GM19397 (cell line): ENCODE results near the gene ZNF311.
A peak's percentile ranks its signal among the peaks of the same experiment; 100 is the strongest.

ENCODE experiments used
- ATAC-seq: cut with Tn5 transposase; IDR thresholded peaks from one replicate; pipeline ENCODE4 v1.9.1; 2021; ENCODE audit warnings: mild to moderate bottlenecking, moderate library complexity; ENCODE audit not compliant: unreplicated experiment

The ZNF311 gene

DNA sequence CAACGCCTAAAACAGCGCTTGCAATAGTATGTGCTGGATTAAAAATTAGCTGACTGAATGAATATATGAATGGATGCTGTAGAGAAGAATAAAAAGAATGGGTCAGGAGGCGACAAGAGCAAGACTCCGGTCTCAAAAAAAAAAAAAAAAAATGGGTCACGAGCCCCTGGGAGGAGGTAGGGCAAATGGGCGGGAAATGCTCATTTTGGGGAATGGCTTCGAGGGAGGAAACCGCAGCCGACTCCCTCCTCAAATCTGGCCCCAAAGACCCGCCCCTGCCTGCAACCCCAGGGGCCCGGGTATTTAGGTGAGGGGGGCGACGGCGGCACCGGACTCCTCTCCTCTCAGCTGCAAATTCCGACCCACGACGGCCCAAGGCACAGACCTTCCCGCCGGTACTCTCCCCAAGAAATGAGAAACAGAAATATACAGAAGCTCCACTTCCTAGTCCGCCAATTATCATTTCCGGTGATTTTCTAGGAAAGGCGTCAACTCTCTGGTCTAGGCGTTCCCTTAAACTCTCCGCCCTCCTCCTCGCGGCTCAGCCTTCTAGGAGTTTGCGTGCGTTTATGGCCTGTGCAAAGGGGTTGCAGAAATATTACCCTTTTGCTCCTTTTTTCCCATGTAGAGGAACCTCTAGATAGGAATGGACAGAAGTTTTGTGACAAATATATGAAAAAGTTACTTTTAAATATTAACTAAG is at the start of gene ZNF311:
TSS of gene ZNF311 (minus strand) at position 133 of the 703 bp plus-strand sequence. CDS start 1,361 bp downstream, outside the sequence.
- no peak for ATAC-seq

DNA sequence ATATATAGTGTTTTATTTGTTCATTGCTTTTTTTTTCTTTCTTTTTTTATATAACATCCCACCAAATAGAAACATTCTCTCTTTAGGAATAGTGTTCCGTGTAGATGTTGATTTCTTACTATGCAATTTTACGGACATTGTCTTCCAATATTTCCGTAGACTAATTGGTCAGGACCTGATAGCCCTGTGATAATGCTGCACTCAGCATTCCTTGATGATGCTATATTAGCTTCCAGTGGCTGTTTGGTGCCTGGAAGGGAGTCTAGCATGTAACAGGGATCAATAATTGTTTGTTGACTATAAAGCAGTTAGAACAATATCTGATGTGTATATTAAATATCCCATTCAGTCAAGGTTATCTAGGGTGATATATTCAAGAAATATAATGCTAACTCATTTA is 46.6 kb upstream of the ZNF311 start:
- no peak for ATAC-seq

DNA sequence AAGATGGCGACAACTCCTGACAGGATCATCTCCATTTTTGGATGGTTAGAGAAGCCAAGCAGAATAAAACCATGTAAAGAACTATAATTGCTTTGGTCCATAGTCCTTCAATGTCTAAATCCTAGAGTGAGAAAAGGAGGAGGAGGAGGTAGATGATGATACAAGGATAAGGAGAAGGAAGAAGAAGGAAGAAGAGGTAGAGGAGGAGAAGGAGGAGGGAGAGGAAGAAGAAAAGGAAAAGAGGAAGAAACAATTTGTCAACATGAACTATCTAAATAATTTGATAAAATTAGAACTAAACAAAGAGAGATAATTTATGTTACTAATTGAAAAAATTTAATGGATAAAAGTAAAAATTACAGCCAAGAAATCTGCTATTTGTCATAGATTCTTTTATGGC is 40.0 kb upstream of the ZNF311 start, which contains the start of gene OR2W1:
TSS of gene OR2W1 (minus strand) at position 101 of the 400 bp plus-strand sequence. CDS start at position 101, 0 bp downstream.
- no peak for ATAC-seq

DNA sequence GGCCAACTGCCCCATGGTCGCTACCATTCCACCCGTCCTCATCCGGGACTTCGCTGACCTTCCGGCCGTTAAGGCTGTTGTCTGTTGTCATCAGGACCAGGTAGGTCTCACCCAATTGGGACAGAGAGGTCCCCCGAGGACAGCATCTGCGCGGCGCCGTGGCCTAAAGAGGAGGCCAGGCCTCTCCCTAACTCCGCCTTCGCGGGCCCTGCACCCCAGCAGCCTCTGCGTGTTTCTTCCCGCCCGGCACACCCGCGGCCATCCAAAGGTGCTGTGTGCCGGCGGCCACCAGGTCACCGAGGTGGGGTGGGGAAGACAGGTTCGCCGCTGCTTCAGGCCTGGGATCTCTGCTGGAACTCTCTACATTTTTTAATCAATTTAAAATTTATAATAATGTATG is 30.8 kb upstream of the ZNF311 start:
- ATAC-seq: no peak

DNA sequence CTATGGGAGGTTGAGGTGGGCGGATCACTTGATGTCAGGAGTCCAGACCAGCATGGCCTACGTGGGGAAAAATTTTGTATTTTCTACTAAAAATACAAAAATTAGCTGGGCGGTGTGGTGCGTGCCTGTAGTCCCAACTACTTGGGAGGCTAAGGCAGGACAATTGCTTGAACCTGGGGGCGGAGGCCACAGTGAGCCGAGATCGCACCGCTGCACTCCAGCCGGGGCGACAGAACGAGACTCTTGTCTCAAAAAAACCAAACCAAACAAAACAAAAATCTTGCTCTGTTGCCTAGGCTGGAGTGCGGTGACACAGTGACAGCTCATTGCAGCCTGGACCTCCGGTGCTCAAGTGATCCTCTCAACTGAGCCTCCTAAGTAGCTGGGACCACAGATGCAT is 23.7 kb upstream of the ZNF311 start:
- no peak for ATAC-seq

DNA sequence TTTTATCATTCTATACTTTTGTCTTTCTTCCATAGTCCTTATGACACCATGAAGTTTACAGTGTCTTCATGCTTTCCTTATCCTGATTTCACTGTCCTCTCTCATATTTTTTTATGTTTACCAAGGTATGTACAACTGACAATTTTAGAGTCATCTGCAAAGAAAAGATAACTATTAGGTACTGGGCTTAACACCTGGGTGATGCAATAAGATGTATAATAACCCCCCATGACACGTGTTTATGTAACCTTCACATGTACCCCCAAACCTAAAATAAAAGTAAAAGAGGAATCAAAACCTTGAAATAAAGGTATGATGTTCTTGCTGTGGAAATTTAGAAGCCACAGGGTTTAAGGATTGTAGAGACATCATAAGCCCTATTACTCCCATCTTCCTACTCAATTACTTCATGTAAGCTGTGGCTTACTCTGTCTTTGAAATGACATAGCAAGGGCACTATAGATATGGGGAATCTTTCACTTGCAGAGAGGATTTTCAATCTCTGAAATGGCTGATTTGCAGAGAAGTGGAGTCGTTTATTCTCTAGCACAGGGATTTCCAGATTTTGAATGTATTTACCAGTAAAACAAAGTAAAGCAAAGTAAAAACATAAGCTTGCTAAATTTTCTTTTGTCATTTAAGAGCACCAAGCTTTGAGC is 20.9 kb upstream of the ZNF311 start:
- ATAC-seq: no peak

DNA sequence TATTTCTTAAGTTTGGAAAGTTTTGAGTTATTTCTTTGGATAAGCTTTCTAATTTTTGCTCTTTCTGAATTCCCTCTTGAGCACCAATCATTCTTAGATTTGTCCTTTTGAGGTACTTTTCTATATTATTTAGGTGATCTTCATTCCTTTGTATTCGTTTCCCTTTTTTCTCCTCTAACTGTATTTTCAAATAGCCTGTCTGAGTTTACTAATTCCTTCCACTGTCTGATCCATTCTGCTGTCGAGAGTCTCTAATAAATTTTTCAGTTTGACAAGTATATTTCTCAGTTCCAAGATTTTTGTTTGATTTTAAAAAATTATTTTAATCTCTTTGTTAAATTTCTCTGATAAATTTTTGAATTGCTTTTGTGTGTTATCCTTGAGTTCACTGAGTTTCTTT is 16.3 kb upstream of the ZNF311 start:
- no peak for ATAC-seq

DNA sequence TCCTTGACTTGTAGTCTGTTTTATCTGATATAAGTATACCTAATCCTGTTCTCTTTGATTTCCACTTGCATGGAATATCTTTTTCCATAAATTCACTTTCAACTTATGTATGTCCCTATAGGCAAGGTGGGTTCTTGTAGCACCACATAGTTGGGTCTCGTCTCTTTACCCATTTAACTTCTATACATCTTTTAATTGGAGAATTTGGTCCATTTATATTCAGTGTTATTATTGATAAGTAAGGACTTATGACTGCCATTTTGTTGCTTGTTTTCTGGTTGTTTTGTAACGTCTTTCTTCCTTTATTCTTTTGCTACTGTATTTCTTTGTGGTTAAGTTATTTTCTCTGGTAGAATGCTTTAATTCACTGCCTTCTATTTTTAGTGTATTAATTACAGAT is 14.5 kb upstream of the ZNF311 start:
- no peak for ATAC-seq

DNA sequence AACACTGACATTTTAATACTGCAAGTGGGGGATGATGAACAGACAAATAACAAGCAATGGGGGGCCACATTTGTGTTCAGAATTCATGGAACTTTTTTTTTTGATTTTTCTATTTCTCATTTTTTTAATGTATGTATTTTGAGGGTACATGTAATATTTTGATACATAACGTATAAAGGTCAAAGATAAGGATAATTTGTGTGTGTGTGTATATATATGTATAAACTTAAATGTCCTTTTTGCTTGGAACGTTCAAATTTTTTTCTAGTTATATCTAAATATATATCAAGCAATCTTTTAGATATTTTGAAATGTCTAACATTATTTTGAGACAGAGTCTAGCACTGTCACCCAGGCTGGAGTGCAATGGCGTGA is 12.3 kb upstream of the ZNF311 start:
- ATAC-seq: no peak

DNA sequence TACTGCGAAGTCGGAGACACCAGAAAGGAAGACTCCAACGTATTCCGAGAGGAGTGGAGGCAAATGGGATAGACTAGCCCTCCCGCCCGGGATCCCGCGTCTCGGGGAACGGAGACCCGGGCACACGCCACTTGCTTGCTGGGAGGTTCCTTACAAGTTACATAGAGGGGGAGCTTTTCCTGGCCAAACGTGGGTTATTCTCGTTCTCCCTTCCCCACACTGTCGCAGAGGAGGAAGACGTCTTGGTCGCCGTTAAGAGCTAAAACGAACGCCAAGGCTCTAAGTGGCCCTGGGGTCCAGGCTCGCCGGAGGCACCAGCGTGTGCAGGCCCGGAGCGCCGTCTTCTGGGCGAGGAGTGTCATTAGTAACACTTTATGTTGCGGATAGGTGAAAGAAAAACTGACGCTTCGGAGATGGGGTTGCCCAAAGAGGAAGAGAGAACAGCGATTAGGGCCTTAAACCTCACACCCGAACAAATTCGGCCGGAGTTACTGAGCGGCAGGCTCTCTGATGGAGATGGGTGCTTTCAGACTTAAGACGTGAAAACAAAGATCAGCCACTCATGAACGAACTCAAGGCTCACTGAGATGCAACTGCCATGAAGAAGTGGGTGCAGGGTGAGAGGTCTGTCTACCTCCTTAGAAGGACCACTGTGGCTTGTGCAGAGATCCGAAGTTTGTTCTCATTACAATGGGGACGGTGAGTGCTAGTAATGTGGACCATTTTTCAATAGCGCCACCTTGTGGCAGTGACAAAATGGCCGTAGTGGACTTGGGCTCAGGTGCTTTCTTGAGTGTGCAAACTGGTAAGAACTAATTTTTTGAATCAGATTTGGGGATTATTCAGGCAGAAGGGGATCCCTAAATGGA is 11.7 kb upstream of the ZNF311 start:
- ATAC-seq: peak; percentile 68

DNA sequence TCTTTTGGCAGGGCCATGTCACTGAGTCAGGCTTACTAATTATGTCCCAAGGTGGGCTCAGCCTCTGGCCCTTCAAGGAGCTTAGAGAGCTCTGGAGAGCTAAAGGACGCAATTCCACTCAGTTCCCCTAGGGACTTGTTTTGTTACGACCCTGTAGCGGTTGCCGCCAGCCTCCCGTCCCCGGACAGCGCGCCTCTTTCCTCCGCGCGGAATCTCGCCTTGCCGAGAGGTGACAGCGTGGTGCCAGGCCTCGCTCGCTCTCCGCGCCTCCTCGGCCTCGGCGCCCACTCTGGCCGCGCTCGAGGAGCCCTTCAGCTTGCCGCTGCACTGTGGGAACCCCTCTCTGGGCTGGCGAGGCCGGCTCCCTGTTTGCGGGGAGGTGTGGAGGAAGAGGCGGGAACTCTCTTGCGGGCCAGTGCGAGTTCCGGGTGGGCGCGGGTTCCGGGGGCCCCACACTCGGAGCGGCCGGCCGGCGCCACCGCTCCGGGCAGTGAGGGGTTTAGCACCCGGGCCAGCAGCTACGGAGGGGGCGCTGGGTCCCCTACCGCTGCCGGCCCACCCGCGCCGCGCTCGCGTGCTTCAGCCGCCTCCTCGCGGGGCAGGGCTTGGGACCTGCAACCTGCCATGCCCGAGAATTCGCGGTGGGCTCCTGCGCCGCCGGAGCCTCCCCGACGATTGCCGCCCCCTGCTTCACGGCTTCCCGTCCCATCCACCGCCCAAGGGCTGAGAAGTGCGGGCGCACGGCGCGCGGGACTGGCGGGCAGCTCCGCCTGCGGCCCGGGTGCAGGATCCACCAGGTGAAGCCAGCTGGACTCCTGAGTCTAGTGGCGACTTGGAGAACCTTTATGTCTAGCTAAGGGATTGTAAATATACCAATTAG is 9.9 kb upstream of the ZNF311 start:
- no peak for ATAC-seq

DNA sequence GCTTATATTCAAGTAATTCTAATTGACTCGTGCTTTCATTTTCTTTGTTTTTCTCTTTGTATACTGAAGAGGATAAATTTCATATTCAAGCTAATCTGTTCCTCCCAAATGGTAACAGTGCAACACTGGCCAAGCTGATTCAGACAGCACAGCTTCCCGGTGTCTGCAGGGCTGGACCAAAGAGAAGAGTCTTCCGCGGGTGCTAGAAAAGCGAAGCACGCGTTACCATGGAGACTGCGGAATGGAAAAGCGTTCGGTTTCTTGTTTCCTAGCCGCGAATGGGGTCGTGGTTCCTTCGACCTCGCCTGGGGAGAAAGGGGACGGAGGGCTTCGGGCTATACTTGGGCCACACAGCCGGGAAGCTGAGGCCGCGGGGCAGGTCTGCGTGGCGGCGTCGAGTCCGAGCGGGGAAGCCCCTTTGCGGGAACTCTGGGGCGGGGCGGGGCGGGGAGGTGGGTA is 6.2 kb upstream of the ZNF311 start:
- no peak for ATAC-seq

DNA sequence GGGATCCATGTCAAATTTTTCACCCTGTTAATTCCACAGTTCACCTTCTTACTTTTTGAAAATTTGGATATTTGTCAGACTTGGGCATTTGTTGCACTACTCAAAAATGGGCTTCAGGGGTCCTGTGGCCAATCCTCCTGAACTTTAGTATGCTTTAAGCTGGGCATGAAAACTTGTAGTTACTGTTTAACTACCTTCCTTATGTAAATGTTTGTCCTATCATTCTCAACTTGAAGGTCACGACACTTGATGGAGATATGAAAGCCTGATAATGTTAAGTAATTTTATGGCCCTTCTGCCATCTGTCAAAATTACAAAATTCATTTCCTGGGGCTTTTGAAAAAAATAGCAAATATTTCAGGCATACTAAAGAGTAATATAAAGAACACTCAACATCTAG is 4.2 kb upstream of the ZNF311 start:
- ATAC-seq: no peak

DNA sequence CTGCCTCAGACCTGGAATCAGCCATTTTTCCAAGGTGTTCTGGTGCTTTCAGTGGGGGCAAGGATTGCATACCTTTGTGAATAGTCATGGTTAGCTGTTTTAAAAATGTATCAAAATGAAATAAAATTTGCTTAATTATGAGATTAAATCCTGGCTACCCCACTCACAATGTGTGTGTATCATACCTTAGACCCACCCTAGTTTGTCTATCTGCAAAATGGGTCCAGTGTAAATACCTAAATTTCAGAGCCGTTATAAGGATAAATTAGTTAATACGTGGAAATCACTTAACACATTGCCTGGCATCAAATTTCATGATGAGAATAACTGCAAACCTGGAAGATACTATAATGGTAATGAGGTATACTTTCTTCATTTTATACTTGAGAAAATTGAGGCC is 3.0 kb upstream of the ZNF311 start:
- no peak for ATAC-seq

DNA sequence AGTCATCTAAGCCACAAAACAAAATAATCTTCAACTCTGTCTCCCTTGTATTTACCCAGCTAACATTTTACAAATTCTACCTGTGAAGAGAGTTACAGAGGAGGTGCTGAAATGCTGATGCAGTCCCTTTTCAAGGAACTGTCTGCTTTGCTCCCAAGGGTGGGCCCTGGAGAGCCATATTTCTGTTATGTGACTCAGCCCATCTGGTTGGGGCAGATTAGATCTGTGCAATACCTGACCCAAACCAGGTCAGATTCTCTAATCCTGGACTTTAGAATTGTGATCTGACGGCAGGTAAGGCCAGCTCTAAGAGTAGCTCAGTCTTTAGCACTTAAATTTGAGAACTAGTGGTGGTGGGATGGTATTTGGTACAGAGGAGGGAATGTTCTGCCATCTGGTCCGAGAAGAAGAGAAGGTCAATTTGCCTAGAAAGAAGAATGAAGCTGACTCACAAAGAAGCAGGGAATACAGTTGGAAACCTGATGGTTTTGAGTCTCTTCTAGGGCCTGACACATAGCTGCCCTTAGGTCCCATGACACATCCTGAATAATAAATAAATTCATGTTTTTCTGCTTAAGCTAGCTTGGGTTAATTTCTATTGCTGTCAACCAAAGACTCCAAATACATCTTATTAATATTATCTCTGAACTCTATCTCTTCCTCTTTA is 8.1 kb downstream of the ZNF311 start:
- ATAC-seq: no peak

DNA sequence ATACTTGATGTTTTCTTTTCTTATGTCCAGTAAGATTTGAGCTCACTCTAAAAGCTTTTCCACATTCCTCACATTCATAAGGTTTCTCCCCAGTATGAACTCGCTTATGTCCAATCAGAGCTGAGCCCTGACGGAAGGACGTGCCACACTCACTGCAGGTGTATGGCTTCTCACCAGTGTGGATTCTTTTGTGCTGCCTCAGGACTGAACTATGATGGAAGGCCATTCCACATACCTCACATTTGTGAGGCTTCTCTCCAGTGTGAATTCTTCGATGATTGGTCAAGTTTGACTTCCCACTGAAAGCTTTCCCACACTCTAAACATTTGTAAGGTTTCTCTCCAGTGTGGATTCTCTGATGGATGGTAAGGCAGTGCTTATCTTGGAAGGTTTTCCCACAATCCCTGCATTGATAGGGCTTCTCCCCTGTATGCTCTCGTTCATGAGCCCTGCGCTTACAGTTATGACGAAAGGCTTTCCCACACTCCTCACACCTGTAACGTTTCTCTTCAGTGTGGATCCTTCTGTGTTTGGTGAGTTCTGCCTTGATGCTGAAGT is 9.9 kb downstream of the ZNF311 start:
- no peak for ATAC-seq

DNA sequence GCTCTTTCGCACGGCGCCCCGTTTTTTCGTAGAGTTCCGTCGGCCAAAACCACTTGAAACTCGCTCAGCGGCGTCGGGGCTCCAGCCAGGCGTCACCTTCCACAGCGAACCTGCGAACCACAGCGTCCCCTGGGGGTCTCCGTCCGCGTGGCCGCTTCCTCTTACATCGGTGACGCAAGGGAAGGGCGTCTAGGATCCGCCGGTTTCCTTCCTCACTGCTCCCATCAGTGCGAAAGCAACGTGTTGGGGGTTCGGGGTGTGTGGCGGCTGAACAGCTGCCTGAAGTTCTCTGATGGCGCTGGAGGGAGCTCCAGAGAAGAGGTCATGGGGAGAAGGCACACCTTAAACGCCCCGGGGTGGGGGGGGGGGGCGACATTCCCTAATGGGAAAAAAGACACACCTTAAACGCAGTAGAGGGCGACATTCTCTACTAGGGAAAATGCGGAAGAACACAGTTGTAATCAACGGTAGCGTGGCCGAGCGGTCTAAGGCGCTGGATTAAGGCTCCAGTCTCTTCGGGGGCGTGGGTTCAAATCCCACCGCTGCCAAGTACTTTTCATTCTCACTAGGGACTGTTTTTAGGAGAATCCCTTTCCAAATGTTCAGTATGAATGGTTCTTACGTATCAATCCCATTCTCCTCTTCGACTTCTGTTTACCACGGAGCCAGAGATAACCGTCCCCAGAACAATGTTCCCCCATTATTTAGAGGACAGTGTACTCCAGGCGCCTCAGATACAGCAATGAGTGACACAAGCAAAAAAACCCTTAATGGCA is 16.4 kb downstream of the ZNF311 start:
- no peak for ATAC-seq

DNA sequence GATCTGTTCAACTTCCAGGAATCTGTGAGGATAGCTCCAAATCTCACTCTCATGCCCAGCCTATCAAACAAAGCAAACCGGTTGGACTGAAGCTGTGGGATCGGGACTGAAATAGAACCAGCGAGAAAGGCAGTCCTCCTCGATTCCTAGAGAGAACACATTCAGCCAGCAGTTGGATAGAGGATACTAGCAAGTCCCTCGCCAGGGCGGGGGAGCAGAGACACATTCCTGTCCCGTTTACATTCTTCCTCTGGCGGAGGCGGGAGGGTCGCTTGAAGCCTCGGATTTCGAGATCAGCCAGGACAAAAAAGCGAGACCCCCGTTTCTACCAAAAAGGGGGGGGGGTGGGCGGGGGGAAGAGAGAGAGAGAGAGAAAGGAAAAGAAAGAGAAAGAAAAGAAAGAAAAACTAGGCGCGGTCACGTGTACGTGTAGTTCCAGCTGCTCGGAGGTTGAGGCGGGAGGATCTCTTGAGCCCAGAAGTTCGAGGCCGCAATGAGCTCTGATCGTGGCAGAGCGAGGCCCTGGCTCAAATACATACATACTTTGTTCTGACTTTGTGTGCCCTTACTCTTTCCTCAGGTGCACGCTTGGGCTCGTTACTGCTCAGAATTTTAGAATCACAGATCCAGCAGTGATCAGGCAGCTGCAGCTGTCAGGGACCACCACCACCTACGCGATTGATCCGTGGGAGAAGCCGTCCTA is 19.5 kb downstream of the ZNF311 start:
- no peak for ATAC-seq
